Heart left ventricle (tissue), 16 donors: Measurements from ENCODE around the gene EVPL. TPM values are rescaled to one million over a fixed set of nuclear protein-coding genes. Genes with fewer than 3 reads are reported as not detected.
A peak's percentile ranks its signal among the peaks of the same experiment; 100 is the strongest.

Experiments used
- ATAC-seq, 4 donors: fragments of 200-7000 bp; cut with Tn5 transposase; one replicate each; pipeline ENCODE4 v1.9.1; 2020 to 2022; ENCODE audit warnings: moderate library complexity in 4 of 4, mild to moderate bottlenecking in 3 of 4, moderate number of reproducible peaks in 1 of 4
- DNase-seq, 5 donors: peaks; one replicate each; pipeline ENCODE4 v3.0.0-alpha.2; 2020
- H3K27ac ChIP-seq, 12 donors: fragments of 200-600 bp; sonication (generic) in 4 of 12; one replicate each; pipeline versions ENCODE4 v1.5.0 to v1.8.0; 2016 to 2022; ENCODE audit warnings: mild to moderate bottlenecking in 2 of 12
- H3K27me3 ChIP-seq, 9 donors: fragments of 200-600 bp; sonication (generic) in 2 of 9; one replicate each; pipeline versions ENCODE4 v1.5.1 to v1.8.0; 2016 to 2022; ENCODE audit warnings: mild to moderate bottlenecking in 3 of 9
- H3K36me3 ChIP-seq, 9 donors: fragments of 200-600 bp; sonication (generic) in 2 of 9; one replicate each; pipeline versions ENCODE4 v1.5.0 to v1.8.0; 2018 to 2022; ENCODE audit warnings: mild to moderate bottlenecking in 2 of 9
- H3K4me1 ChIP-seq, 12 donors: fragments of 200-600 bp; sonication (generic) in 4 of 12; one replicate each; pipeline versions ENCODE4 v1.5.0 to v1.8.0; 2016 to 2022; ENCODE audit warnings: mild to moderate bottlenecking in 3 of 12
- H3K4me3 ChIP-seq, 12 donors: fragments of 200-600 bp; sonication (generic) in 4 of 12; one replicate each; pipeline versions ENCODE4 v1.5.0 to v1.8.0; 2017 to 2022; ENCODE audit warnings: mild to moderate bottlenecking in 9 of 12, moderate library complexity in 4 of 12
- H3K9me3 ChIP-seq, 12 donors: fragments of 200-600 bp; sonication (generic) in 4 of 12; one replicate each; pipeline versions ENCODE4 v1.5.0 to v1.8.0; 2016 to 2022; ENCODE audit warnings: mild to moderate bottlenecking in 1 of 12
- CTCF ChIP-seq, 12 donors: fragments of 200-600 bp; sonication (generic) in 4 of 12; IDR thresholded peaks; one replicate each; pipeline versions ENCODE4 v1.5.0 to v1.8.0; 2018 to 2022; ENCODE audit warnings: antibody characterized with exemption in 12 of 12, mild to moderate bottlenecking in 5 of 12
- POLR2A ChIP-seq, 2 donors: fragments of 450-650 bp; IDR thresholded peaks; one replicate each; pipeline ENCODE4 v1.6.1; 2017; ENCODE audit warnings: antibody characterized with exemption in 2 of 2, mild to moderate bottlenecking in 2 of 2, moderate library complexity in 2 of 2
- WGBS, 4 donors: extraction: QIAGEN DNeasy Blood & Tissue Kit in 2 of 4; methylation state at CpG; one replicate each; pipeline versions ENCODE4 v1.1.5 to v1.1.7; 2013 to 2018; 5-methylcytosine and 5-hydroxymethylcytosine counted together
- intact Hi-C, 10 donors: fragments of 100-400 bp; cut with DNase I; formaldehyde crosslinking; loops; one replicate each; pipeline versions ENCODE4 v1.11.1 to v1.14.2; 2022
- polyA plus RNA-seq, 2 donors: library from polyadenylated mRNA; stranded (reverse); fragments of 200-250 nt; gene quantifications; one replicate each; pipeline ENCODE4 v1.2.3, GENCODE V29; 2013
- total RNA-seq, 9 donors: library from RNA; depleted of rRNA in 2 of 9; stranded (reverse); fragments of >200 nt in 2 of 9; fragmentation: NEBNext Ultra II Directional in 3 of 9; extraction: Animal tissue kit (Norgen Biotek cat#: 25700) in 3 of 9; gene quantifications; one replicate each; pipeline versions ENCODE4 v1.1.0 to v1.2.4, GENCODE V29; 2016 to 2023
- donor health status: ischemic (EF 13 %, LVEDD 7.1; RV severe dilation, severe dysfunction).
- donor health status: healthy with polysubstance abuse.
- donor health status: DM: no; HTN: yes; CAD: no.
- donor health status: DM: no; HTN: no; CAD: no.
- donor health status: ischemic (EF 25% LVEDD 6.9; RV normal size, moderate dysfunction).
- donor health status: ischemic (EF 25% LVEDD 5.7; RV mildly dilated, moderate dysfunction).
- donor health status: healthy.
- donor health status: DM: yes; HTN: yes; CAD: no.
- donor health status: ischemic (EF 35%, LVEDD 5.7; RV mildly dilated, moderate dysfunction).
- donor health status: nonischemic (EF 11% LVEDD 7.7; RV severe dilation, severe dysfunction).
- donor health status: DM: yes; HTN: yes; CAD: no.
- donor health status: PGD.
- donor health status: ischemic (EF 29% LVEDD 5.4; RV normal size, mild dysfunction).
- donor health status: nonischemic (EF 23%, LVEDD 6.1; RV moderate dilation, normal function).

The EVPL gene
- total and polyA plus RNA-seq, 11 donors = 0.03 to 2.0 (median 0.05) TPM; not detected in 3

GRCh38 chr17:75987041-75987440 is 40.1 kb downstream of the EVPL start:
- DNase-seq = no peak
- H3K9me3 ChIP-seq = no peaks in the 10 kb centered on the region
- H3K4me3 ChIP-seq = no peak overlapping the region
- peaks cover 0 to 15% (median 0%) of the 10 kb centered on the region in 12 donors for H3K4me1 ChIP-seq
- H3K27ac ChIP-seq = no peak overlapping the region
- intact Hi-C loops = no loop called here
- no peak for ATAC-seq
- H3K27me3 ChIP-seq = no peaks in the 10 kb centered on the region
- no peak for TF ChIP-seq POLR2A (IDR thresholded peaks at IDR 0.05)
- no peak for TF ChIP-seq CTCF (IDR thresholded peaks at IDR 0.05)
- WGBS, 4 donors = 81 to 89% (median 86%) methylated on average over 3 to 4 of the region's 4 CpGs
- H3K36me3 ChIP-seq = peaks cover 0 to 15% (median 9%) of the 10 kb centered on the region in 9 donors

GRCh38 chr17:75985986-75986385 is 41.1 kb downstream of the EVPL start:
- H3K4me1 ChIP-seq = peaks cover 0 to 17% (median 0%) of the 10 kb centered on the region in 12 donors
- TF ChIP-seq CTCF (IDR thresholded peaks at IDR 0.05) = no peak
- H3K27me3 ChIP-seq = no peaks in the 10 kb centered on the region
- H3K4me3 ChIP-seq = no peak overlapping the region
- intact Hi-C loops = no loop called here
- no peak for DNase-seq
- 91 to 95% (median 93%) methylated on average over 4 of the region's 4 CpGs for WGBS, 4 donors
- no peak for ATAC-seq
- H3K36me3 ChIP-seq = peaks cover 0 to 9% (median 0%) of the 10 kb centered on the region in 9 donors
- no peaks in the 10 kb centered on the region for H3K9me3 ChIP-seq
- no peak overlapping the region for H3K27ac ChIP-seq

GRCh38 chr17:75983501-75984181 is 43.5 kb downstream of the EVPL start:
- Histone ChIP-seq H3K27me3 (no peaks in the 10 kb centered on the region), H3K9me3 (no peaks in the 10 kb centered on the region), H3K4me3 (no peak overlapping the region), H3K27ac (no peak overlapping the region), H3K4me1 (peaks cover 0 to 29% (median 11%) of the 10 kb centered on the region in 12 donors), H3K36me3 (peaks cover 0 to 5% (median 0%) of the 10 kb centered on the region in 9 donors)
- DNase-seq (no peak), ATAC-seq (no peak)
- TF ChIP-seq POLR2A (IDR thresholded peaks at IDR 0.05) (no peak), CTCF (IDR thresholded peaks at IDR 0.05) (no peak)
- WGBS, 4 donors = 71 to 82% (median 76%) methylated on average over 6 of the region's 6 CpGs
- intact Hi-C loops = no loop called here

GRCh38 chr17:75981019-75981615 is 46.0 kb downstream of the EVPL start:
- Histone ChIP-seq H3K4me1 (peaks cover 0 to 52% (median 29%) of the 10 kb centered on the region in 12 donors), H3K36me3 (peaks cover 0 to 8% (median under 1%) of the 10 kb centered on the region in 9 donors), H3K27ac (peak overlapping the region in 5 of 12 donors; percentile 96 to 100 (median 97)), H3K27me3 (no peaks in the 10 kb centered on the region), H3K4me3 (no peak overlapping the region), H3K9me3 (no peaks in the 10 kb centered on the region)
- DNase-seq = no peak
- WGBS, 4 donors = 82 to 91% (median 85%) methylated on average over 7 of the region's 7 CpGs
- no peak for ATAC-seq
- intact Hi-C loops = no loop called here
- TF ChIP-seq CTCF (IDR thresholded peaks at IDR 0.05) = no peak
- TF ChIP-seq POLR2A (IDR thresholded peaks at IDR 0.05) = no peak
